Measurements from ENCODE around the gene RGS7. TPM values are rescaled to one million over a fixed set of nuclear protein-coding genes. Genes with fewer than 3 reads are reported as not detected.
"Not testable (repeated sequence)": the region's sequence is repeated elsewhere in the genome, so short reads cannot be mapped to it uniquely, and the experiment has no call there.

RGS7 gene
- total and polyA plus RNA-seq, 2 of the 4 experiments (the other 2 are of a cell fraction) = 0.58 to 0.72 TPM

DNA sequence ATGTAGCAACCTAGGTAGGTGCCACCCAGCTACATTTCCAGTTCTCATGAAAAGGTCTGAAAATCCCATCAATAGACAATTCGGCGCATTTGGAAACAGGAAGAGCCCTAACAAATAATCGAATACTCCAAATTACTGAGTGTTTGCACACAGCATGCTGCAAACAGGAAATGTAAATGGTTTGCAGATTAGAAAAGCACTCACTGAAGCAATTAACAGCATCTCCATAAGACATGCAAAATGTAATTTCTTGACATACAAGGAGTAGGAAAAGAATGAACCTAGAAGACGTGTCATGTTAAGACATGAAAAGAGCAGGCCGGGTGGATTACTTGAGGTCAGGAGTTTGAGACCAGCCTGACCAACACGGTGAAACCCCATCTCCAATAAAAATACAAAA, 598.2 kb downstream of the RGS7 start:
- H3K9ac ChIP-seq (ENCODE audit: low read depth, low read length); H3K23ac ChIP-seq (ENCODE audit: low read depth, low read length); H3K18ac ChIP-seq (ENCODE audit: low read depth, low read length); H3K56ac ChIP-seq (ENCODE audit: extremely low read depth, insufficient read depth, low read length); H2BK5ac ChIP-seq (ENCODE audit: low read depth, low read length, poor library complexity, severe bottlenecking); H3K4me2 ChIP-seq (ENCODE audit: low read depth, low read length); CTCF ChIA-PET; H3K36me3 ChIP-seq (ENCODE audit: control insufficient read depth, insufficient read depth, low read length); H2AK5ac ChIP-seq (ENCODE audit: low read depth, low read length); dilution Hi-C loops (cut with HindIII; ENCODE audit: low sequenced_read_pairs, unreplicated experiment); H3K79me1 ChIP-seq (ENCODE audit: low read depth in 1 of 2, low read length in 2 of 2); H3K9me1 ChIP-seq (ENCODE audit: insufficient read depth, low read length); H3K4ac ChIP-seq (ENCODE audit: low read depth, low read length); H2AK9ac ChIP-seq (replicated peaks; ENCODE audit: low read depth, low read length, poor library complexity); H2BK15ac ChIP-seq (ENCODE audit: low read depth, low read length); H3K27me3 ChIP-seq (ENCODE audit: control insufficient read depth, insufficient read depth, low read length); H3K9me3 ChIP-seq (ENCODE audit: control insufficient read depth, insufficient read depth, low read length); in situ Hi-C loops (cut with MboI; ENCODE audit: low sequenced_read_pairs); intact Hi-C loops (cut with micrococcal nuclease); H3K4me1 ChIP-seq (ENCODE audit: control insufficient read depth, insufficient read depth, low read length); DNase-seq; BruUV-seq (replicated peaks); H3K14ac ChIP-seq (replicated peaks; ENCODE audit: low read depth, low read length); POLR2A ChIA-PET (ENCODE audit: unreplicated experiment); ATAC-seq (ENCODE audit: low read depth); H4K5ac ChIP-seq (ENCODE audit: low read depth, low read length); H3K27ac ChIP-seq (ENCODE audit: insufficient read depth, low read length); H4K20me1 ChIP-seq (ENCODE audit: insufficient read depth, low read length); H2AFZ ChIP-seq (replicated peaks; ENCODE audit: low read length, poor library complexity); H4K91ac ChIP-seq (ENCODE audit: insufficient read depth, low read depth, low read length); H3K4me3 ChIP-seq (ENCODE audit: insufficient read depth, low read depth, low read length); H2BK20ac ChIP-seq (ENCODE audit: low read depth, low read length): not testable (repeated sequence)
- Histone ChIP-seq H2BK120ac (ENCODE audit: low read depth, low read length) (peak overlapping the region; percentile 23; the same call in 1 of the 2 replicates), H4K8ac (ENCODE audit: low read depth in 2 of 2, low read length in 2 of 2) (0 out of 4 replicates have a peak overlapping the region, but pooled peaks of 1 of the 2 experiments have one; percentile 19)
- no CpG with 5 or more reads among the region's 6 CpGs for WGBS, 2 experiments (ENCODE audit: extremely low coverage in 2 of 2, insufficient read length in 1 of 2)

Data from IMR-90 (cell line).